Measurements from ENCODE around the gene SDK1. TPM values are rescaled to one million over a fixed set of nuclear protein-coding genes. Genes with fewer than 3 reads are reported as not detected.

SDK1 gene
- total and polyA plus RNA-seq, 2 experiments from 2014 or later, result 2.1 to 10.0 TPM

- Mint-ChIP-seq H3K4me3 (no peak overlapping the region), H3K27ac (no peak overlapping the region), H3K4me1 (peaks cover 13% of the 10 kb centered on the region; the same call in 2 of the 3 replicates), H3K27me3 (ENCODE audit: insufficient read depth, low read depth, poor library complexity) (no peaks in the 10 kb centered on the region), H3K9me3 (no peaks in the 10 kb centered on the region), H3K36me3 (ENCODE audit: low read depth) (peaks cover 5% of the 10 kb centered on the region; the same call in 2 of the 3 replicates)
- Histone ChIP-seq H3K4me1 (ENCODE audit: insufficient read depth) (peaks cover 6% of the 10 kb centered on the region; the same call in 1 of the 2 replicates), H3K4me2 (no peak overlapping the region), H3K4me3 (no peak overlapping the region), H3K9me2 (ENCODE audit: insufficient read depth) (no peaks in the 10 kb centered on the region), H3K27ac (ENCODE audit: low read depth) (no peak overlapping the region), H3F3A (replicated peaks; ENCODE audit: low read depth) (no peaks in the 10 kb centered on the region), H2AFZ (no peak overlapping the region), H3K27me3 (ENCODE audit: insufficient read depth) (no peaks in the 10 kb centered on the region), H3K36me3 (ENCODE audit: insufficient read depth) (no peaks in the 10 kb centered on the region), H3K79me2 (replicated peaks; ENCODE audit: insufficient read depth) (no peaks in the 10 kb centered on the region), H4K20me1 (replicated peaks; ENCODE audit: insufficient read depth) (no peaks in the 10 kb centered on the region)
- DNase-seq (ENCODE audit: low spot score) (no peak), ATAC-seq (no peak)
- peak; percentile 14; the same call in 1 of the 2 replicates for TF ChIP-seq NANOG (IDR thresholded peaks at IDR 0.05; ENCODE audit: borderline replicate concordance)
- TF ChIP-seq REST (IDR thresholded peaks at IDR 0.05; ENCODE audit: unreplicated experiment), result no peak
- TF ChIP-seq ZNF462 (CRISPR knock-in tag; IDR thresholded peaks at IDR 0.05), result no peak
- TF ChIP-seq ZNF114 (CRISPR knock-in tag; IDR thresholded peaks at IDR 0.05), result no peak
- no peak for TF ChIP-seq ETS1 (IDR thresholded peaks at IDR 0.05)
- no peak for TF ChIP-seq POLR2AphosphoS5 (IDR thresholded peaks at IDR 0.05; ENCODE audit: low read depth)
- TF ChIP-seq CREB1 (CRISPR knock-in tag; IDR thresholded peaks at IDR 0.05; ENCODE audit: low read depth), result no peak
- TF ChIP-seq ZNF331 (CRISPR knock-in tag; IDR thresholded peaks at IDR 0.05; ENCODE audit: low read depth), result no peak
Measured at GRCh38 chr7:3327655-3328054, 26.6 kb downstream of the SDK1 start.

Measured in GM23338 (cell line).